ENCODE measurements around the gene SAP30L.

The SAP30L gene

GRCh38 chr5:154422298-154422697, 23.5 kb upstream of the SAP30L start:
- DNase-seq, result no peak

GRCh38 chr5:154428208-154428607, 17.6 kb upstream of the SAP30L start:
- DNase-seq, result no peak

GRCh38 chr5:154429341-154429740, 16.5 kb upstream of the SAP30L start:
- DNase-seq, result no peak

- DNase-seq, result peak; percentile 34
Observed at GRCh38 chr5:154430466-154430865, 15.3 kb upstream of the SAP30L start.

- no peak for DNase-seq
Observed at GRCh38 chr5:154430961-154431630, 14.7 kb upstream of the SAP30L start.

GRCh38 chr5:154435226-154435625, 10.6 kb upstream of the SAP30L start:
- no peak for DNase-seq

GRCh38 chr5:154437281-154437965, 8.4 kb upstream of the SAP30L start:
- DNase-seq, result no peak

- no peak for DNase-seq
Observed at GRCh38 chr5:154440540-154440939, 5.3 kb upstream of the SAP30L start.

- DNase-seq, result no peak
Observed at GRCh38 chr5:154442801-154443200, 3.0 kb upstream of the SAP30L start.

- no peak for DNase-seq
Observed at GRCh38 chr5:154444556-154445421, 1.0 kb upstream of the SAP30L start.

GRCh38 chr5:154446195-154447088, 645 bp downstream of the SAP30L start:
- no peak for DNase-seq

- no peak for DNase-seq
Observed at GRCh38 chr5:154447089-154447725, 1.4 kb downstream of the SAP30L start.

- no peak for DNase-seq
Observed at GRCh38 chr5:154449786-154450185, 4.0 kb downstream of the SAP30L start.

- no peak for DNase-seq
Observed at GRCh38 chr5:154451957-154452356, 6.2 kb downstream of the SAP30L start.

- no peak for DNase-seq
Observed at GRCh38 chr5:154455585-154455984, 9.8 kb downstream of the SAP30L start.

- DNase-seq, result no peak
Observed at GRCh38 chr5:154456540-154456939, 10.7 kb downstream of the SAP30L start.

GRCh38 chr5:154459015-154459414, 13.2 kb downstream of the SAP30L start:
- no peak for DNase-seq

GRCh38 chr5:154460172-154460571, 14.4 kb downstream of the SAP30L start:
- no peak for DNase-seq

GRCh38 chr5:154461531-154461930, 15.7 kb downstream of the SAP30L start:
- no peak for DNase-seq

GRCh38 chr5:154464438-154464837, 18.6 kb downstream of the SAP30L start:
- DNase-seq, result no peak

GRCh38 chr5:154465169-154465568, 19.4 kb downstream of the SAP30L start:
- DNase-seq, result no peak

- no peak for DNase-seq
Observed at GRCh38 chr5:154466147-154466546, 20.4 kb downstream of the SAP30L start.

Data from COR-L47 (cell line).